ENCODE measurements around the gene MTMR6.

The MTMR6 gene

GRCh38 chr13:25281193-25281934 lies 5.9 kb downstream of the MTMR6 start:
- in situ Hi-C loops (cut with MboI; ENCODE audit: low sequenced_read_pairs): no loop called here

- in situ Hi-C loops (cut with MboI; ENCODE audit: low sequenced_read_pairs): no loop called here
Observed at GRCh38 chr13:25280396-25280795, 6.9 kb downstream of the MTMR6 start.

- in situ Hi-C loops (cut with MboI; ENCODE audit: low sequenced_read_pairs): no loop called here
Observed at GRCh38 chr13:25276748-25277147, 10.5 kb downstream of the MTMR6 start.

- in situ Hi-C loops (cut with MboI; ENCODE audit: low sequenced_read_pairs): no loop called here
Observed at GRCh38 chr13:25268561-25268960, 18.7 kb downstream of the MTMR6 start.

GRCh38 chr13:25267715-25268114 lies 19.6 kb downstream of the MTMR6 start:
- in situ Hi-C loops (cut with MboI; ENCODE audit: low sequenced_read_pairs): no loop called here

GRCh38 chr13:25266706-25267105 lies 20.6 kb downstream of the MTMR6 start:
- in situ Hi-C loops (cut with MboI; ENCODE audit: low sequenced_read_pairs): no loop called here

- in situ Hi-C loops (cut with MboI; ENCODE audit: low sequenced_read_pairs): no loop called here
Observed at GRCh38 chr13:25262261-25262660, 25.0 kb downstream of the MTMR6 start.

GRCh38 chr13:25253702-25254101 lies 33.6 kb downstream of the MTMR6 start:
- in situ Hi-C loops (cut with MboI; ENCODE audit: low sequenced_read_pairs): no loop called here

GRCh38 chr13:25252752-25253151 lies 34.5 kb downstream of the MTMR6 start:
- in situ Hi-C loops (cut with MboI; ENCODE audit: low sequenced_read_pairs): no loop called here

GRCh38 chr13:25252225-25252624 lies 35.1 kb downstream of the MTMR6 start:
- in situ Hi-C loops (cut with MboI; ENCODE audit: low sequenced_read_pairs): no loop called here

GRCh38 chr13:25249001-25249543 lies 38.2 kb downstream of the MTMR6 start:
- in situ Hi-C loops (cut with MboI; ENCODE audit: low sequenced_read_pairs): no loop called here

- in situ Hi-C loops (cut with MboI; ENCODE audit: low sequenced_read_pairs): no loop called here
Observed at GRCh38 chr13:25248071-25248470, 39.2 kb downstream of the MTMR6 start.

- in situ Hi-C loops (cut with MboI; ENCODE audit: low sequenced_read_pairs): no loop called here
Observed at GRCh38 chr13:25247360-25247759, 39.9 kb downstream of the MTMR6 start.

GRCh38 chr13:25244123-25244522 lies 43.2 kb downstream of the MTMR6 start:
- in situ Hi-C loops (cut with MboI; ENCODE audit: low sequenced_read_pairs): no loop called here

- in situ Hi-C loops (cut with MboI; ENCODE audit: low sequenced_read_pairs): no loop called here
Observed at GRCh38 chr13:25242956-25243355, 44.3 kb downstream of the MTMR6 start.

GRCh38 chr13:25241007-25241406 lies 46.3 kb downstream of the MTMR6 start:
- in situ Hi-C loops (cut with MboI; ENCODE audit: low sequenced_read_pairs): no loop called here

- in situ Hi-C loops (cut with MboI; ENCODE audit: low sequenced_read_pairs): no loop called here
Observed at GRCh38 chr13:25237083-25237482, 50.2 kb downstream of the MTMR6 start.

GRCh38 chr13:25233861-25234260 lies 53.4 kb downstream of the MTMR6 start:
- in situ Hi-C loops (cut with MboI; ENCODE audit: low sequenced_read_pairs): no loop called here

- in situ Hi-C loops (cut with MboI; ENCODE audit: low sequenced_read_pairs): no loop called here
Observed at GRCh38 chr13:25232937-25233515, 54.3 kb downstream of the MTMR6 start.

GRCh38 chr13:25231517-25231916 lies 55.8 kb downstream of the MTMR6 start:
- in situ Hi-C loops (cut with MboI; ENCODE audit: low sequenced_read_pairs): no loop called here

- in situ Hi-C loops (cut with MboI; ENCODE audit: low sequenced_read_pairs): no loop called here
Observed at GRCh38 chr13:25227690-25228089, 59.6 kb downstream of the MTMR6 start.

- in situ Hi-C loops (cut with MboI; ENCODE audit: low sequenced_read_pairs): no loop called here
Observed at GRCh38 chr13:25225970-25226369, 61.3 kb downstream of the MTMR6 start.
